CD4-positive, alpha-beta T cell treated with Interleukin-15 for 1 hour (primary cell): ENCODE measurements around the gene TNFSF13.
"Not testable (repeated sequence)": the region's sequence is repeated elsewhere in the genome, so short reads cannot be mapped to it uniquely, and the experiment has no call there.

ENCODE experiments used
- DNase-seq: peaks from one replicate; pipeline ENCODE4 v3.0.0-alpha.2; 2020

The TNFSF13 gene

GRCh38 chr17:7592422-7593021 lies 34.0 kb downstream of the TNFSF13 start:
- DNase-seq, result no peak

- no peak for DNase-seq
Observed at GRCh38 chr17:7593296-7593695, 34.7 kb downstream of the TNFSF13 start.

DNA sequence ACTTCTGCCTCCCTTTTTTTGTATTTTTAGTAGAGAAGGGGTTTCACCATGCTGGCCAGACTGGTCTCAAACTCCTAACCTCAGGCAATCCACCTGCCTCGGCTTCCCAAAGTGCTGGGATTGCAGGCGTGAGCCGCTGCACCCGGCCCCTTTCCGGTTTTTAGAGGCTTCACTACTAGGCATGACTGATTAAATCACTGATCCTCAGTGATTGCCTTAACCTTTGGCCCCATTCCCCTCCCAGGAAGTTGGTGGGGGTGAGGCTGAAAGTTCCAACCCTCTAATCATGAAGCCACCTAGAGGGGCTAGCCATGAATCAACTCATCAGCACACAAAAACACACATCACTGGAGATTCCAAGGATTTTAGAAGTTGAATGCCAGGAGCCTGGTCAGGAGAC lies 39.0 kb downstream of the TNFSF13 start:
- DNase-seq, result not testable (repeated sequence)

DNA sequence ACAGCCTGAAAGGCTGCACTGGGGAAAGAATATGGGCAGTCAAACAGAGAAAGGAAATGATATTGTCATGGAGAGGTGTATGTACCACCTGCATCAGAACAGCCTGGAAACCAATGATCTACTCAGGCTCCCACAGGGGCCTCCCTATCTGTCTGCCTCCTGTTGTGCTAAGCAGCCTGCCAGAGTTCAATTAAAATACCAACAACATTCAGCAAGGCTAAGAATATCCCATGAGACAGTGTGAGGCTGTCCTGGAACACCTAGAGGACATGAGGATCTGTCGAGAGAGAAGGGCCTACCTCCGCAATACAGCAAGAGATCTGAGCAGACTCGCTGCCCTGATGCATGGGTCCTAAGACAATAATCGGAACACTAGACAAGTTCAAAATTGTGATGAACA lies 47.7 kb downstream of the TNFSF13 start:
- no peak for DNase-seq

DNA sequence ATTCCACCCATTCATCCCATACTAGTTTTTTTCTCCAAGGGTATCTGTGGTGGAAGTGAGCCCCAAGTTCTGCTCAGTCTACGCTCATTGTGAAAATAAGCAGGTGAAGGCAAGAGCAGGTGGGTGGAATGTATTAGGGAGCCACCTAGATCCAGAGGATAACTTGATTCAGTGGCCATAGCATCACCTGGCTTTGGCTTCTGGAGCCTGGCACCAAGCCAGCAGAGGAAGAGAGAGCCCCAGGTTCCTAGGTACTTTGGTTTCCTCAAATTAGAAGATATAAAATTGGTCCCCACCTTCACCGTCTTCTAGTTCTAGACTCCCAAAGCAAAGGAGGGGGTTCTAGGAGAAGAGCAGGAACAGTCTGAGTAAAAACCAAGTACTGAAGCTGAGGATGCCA lies 52.1 kb downstream of the TNFSF13 start:
- DNase-seq, result no peak
